ENCODE measurements around the gene CD180.

The CD180 gene

DNA sequence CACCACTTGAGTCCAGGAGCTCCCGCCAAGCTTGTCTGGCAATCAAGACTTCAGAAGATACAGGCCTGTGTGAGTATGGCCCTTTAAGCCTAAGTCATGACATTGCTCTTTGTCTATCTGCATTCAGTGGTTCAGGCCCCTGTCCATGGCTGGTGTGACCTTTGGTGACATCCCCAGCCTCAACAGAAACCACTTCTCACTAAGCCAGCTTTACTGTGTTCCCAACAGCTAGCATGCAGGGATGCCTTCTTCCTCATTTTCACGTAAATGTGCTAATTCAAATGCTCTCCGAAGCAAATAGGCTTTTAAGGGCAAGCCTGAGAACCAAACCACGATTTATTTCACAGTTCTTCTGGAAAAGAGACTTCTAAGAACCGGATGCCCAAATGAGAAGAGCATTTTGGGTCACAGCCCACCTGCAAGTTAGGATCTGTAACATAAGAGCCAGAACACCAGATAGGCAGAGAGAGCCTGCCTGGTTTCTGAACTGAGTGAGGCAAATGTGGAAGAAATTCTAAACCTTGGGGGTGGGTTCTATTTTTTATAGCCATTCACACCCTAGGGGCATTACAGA is 14.9 kb downstream of the CD180 start:
- peaks cover 56% of the 10 kb centered on the region for H3K79me2 ChIP-seq (ENCODE audit: control insufficient read depth, low read length)

DNA sequence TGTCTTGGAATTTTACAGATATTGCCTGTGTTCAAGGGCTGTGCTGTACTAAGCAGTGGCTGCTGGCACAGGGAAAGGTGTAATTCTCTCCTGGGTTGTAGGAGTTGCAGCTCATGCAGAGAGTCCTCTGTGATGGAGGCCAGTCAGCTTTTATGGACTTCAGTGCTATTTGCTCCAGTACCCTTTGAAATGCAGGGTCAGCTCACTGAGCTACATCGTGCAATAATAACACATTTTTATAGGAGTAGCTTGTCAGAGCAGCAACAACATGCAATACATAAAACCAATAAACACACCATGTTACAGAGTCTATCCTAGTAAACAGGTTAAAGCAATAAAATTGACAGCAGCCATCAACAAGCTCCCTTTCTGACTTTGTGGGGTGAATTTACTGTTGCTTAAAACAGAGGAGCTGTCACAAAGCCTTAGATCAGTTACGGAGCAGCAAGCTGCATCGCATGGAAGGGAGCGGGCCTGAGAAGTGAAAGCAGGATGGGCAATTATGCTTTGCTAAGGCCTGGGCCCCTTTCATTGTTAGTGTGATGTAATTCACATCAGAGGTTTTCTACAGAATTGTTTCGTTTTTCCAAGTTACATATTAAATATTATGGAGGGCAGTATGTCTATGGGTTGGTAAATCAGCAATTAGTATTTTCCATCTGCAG is 16.8 kb downstream of the CD180 start:
- Histone ChIP-seq H3K4me1 (ENCODE audit: control insufficient read depth, low read length) (peaks cover 8% of the 10 kb centered on the region; the same call in 1 of the 2 replicates), H3K36me3 (ENCODE audit: control insufficient read depth, low read length) (peaks cover 74% of the 10 kb centered on the region), H3K27ac (ENCODE audit: low read depth, low read length) (no peak overlapping the region), H3F3A (ENCODE audit: control insufficient read depth, insufficient read depth) (0 out of 2 replicates have a peak, but pooled peaks cover 3% of the 10 kb centered on the region), H3K4me3 (ENCODE audit: low read length) (no peak overlapping the region), H3K4me2 (ENCODE audit: low read length) (no peak overlapping the region), H3K9me2 (replicated peaks; ENCODE audit: control insufficient read depth, low read length) (no peaks in the 10 kb centered on the region), H3K9me3 (ENCODE audit: control insufficient read depth, insufficient read depth, low read length) (peaks cover 29% of the 10 kb centered on the region), H3K27me3 (ENCODE audit: control insufficient read depth, low read length) (no peaks in the 10 kb centered on the region), H4K20me1 (ENCODE audit: control insufficient read depth, insufficient read depth, low read depth, low read length) (no peaks in the 10 kb centered on the region), H3K79me2 (ENCODE audit: control insufficient read depth, low read length) (peaks cover 37% of the 10 kb centered on the region)
- TF ChIP-seq, protein P1, sequence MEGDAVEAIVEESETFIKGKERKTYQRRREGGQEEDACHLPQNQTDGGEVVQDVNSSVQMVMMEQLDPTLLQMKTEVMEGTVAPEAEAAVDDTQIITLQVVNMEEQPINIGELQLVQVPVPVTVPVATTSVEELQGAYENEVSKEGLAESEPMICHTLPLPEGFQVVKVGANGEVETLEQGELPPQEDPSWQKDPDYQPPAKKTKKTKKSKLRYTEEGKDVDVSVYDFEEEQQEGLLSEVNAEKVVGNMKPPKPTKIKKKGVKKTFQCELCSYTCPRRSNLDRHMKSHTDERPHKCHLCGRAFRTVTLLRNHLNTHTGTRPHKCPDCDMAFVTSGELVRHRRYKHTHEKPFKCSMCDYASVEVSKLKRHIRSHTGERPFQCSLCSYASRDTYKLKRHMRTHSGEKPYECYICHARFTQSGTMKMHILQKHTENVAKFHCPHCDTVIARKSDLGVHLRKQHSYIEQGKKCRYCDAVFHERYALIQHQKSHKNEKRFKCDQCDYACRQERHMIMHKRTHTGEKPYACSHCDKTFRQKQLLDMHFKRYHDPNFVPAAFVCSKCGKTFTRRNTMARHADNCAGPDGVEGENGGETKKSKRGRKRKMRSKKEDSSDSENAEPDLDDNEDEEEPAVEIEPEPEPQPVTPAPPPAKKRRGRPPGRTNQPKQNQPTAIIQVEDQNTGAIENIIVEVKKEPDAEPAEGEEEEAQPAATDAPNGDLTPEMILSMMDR (IDR thresholded peaks at IDR 0.05; ENCODE audit: low read depth, low read length, poor library complexity, severe bottlenecking): no peak
- TF ChIP-seq EZH2phosphoT487 (IDR thresholded peaks at IDR 0.05; ENCODE audit: borderline replicate concordance, low read length): no peak

More for the DNA sequence above, 14.9 kb downstream of the CD180 start:
- no peak overlapping the region for H3K4me2 ChIP-seq (ENCODE audit: low read length)
- peaks cover 27% of the 10 kb centered on the region for H3K9me3 ChIP-seq (ENCODE audit: control insufficient read depth, insufficient read depth, low read length)
- TF ChIP-seq, protein P1 (IDR thresholded peaks at IDR 0.05; ENCODE audit: low read depth, low read length, poor library complexity, severe bottlenecking): no peak
- no peak for TF ChIP-seq EZH2phosphoT487 (IDR thresholded peaks at IDR 0.05; ENCODE audit: borderline replicate concordance, low read length)
- H3K4me1 ChIP-seq (ENCODE audit: control insufficient read depth, low read length): peaks cover 11% of the 10 kb centered on the region
- H3K27me3 ChIP-seq (ENCODE audit: control insufficient read depth, low read length): no peaks in the 10 kb centered on the region
- no peak overlapping the region for H3K4me3 ChIP-seq (ENCODE audit: low read length)
- H3K9me2 ChIP-seq (replicated peaks; ENCODE audit: control insufficient read depth, low read length): no peaks in the 10 kb centered on the region
- no peak overlapping the region for H3K27ac ChIP-seq (ENCODE audit: low read depth, low read length)
- H4K20me1 ChIP-seq (ENCODE audit: control insufficient read depth, insufficient read depth, low read depth, low read length): no peaks in the 10 kb centered on the region
- H3K36me3 ChIP-seq (ENCODE audit: control insufficient read depth, low read length): peaks cover 91% of the 10 kb centered on the region
- 0 out of 2 replicates have a peak, but pooled peaks cover 3% of the 10 kb centered on the region for H3F3A ChIP-seq (ENCODE audit: control insufficient read depth, insufficient read depth)

DNA sequence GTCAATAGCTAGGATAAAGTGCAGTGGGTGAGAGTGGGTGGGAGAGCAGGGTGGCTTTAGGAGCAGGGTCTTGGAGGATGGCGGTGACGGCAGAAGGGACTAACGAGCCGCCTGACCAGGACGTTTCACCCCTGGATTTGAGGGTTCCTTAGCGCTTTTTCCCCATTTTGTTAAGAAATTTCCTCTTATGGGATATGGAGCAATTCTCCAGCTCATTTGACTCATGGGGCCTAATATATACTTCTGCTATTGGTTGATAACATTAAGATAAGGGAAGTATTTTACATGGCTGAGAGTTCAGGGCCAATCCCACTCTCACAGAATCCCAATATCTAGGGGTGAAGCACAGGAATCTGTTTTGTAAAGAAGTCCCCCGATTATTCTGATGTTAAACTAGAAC is 17.6 kb downstream of the CD180 start:
- Histone ChIP-seq H3K4me1 (ENCODE audit: control insufficient read depth, low read length) (peaks cover 8% of the 10 kb centered on the region; the same call in 1 of the 2 replicates), H3K4me2 (ENCODE audit: low read length) (no peak overlapping the region), H3F3A (ENCODE audit: control insufficient read depth, insufficient read depth) (0 out of 2 replicates have a peak, but pooled peaks cover 3% of the 10 kb centered on the region), H4K20me1 (ENCODE audit: control insufficient read depth, insufficient read depth, low read depth, low read length) (no peaks in the 10 kb centered on the region), H3K79me2 (ENCODE audit: control insufficient read depth, low read length) (peaks cover 30% of the 10 kb centered on the region), H3K36me3 (ENCODE audit: control insufficient read depth, low read length) (peaks cover 67% of the 10 kb centered on the region), H3K27ac (ENCODE audit: low read depth, low read length) (no peak overlapping the region), H3K27me3 (ENCODE audit: control insufficient read depth, low read length) (no peaks in the 10 kb centered on the region), H3K9me2 (replicated peaks; ENCODE audit: control insufficient read depth, low read length) (no peaks in the 10 kb centered on the region), H3K9me3 (ENCODE audit: control insufficient read depth, insufficient read depth, low read length) (peaks cover 29% of the 10 kb centered on the region), H3K4me3 (ENCODE audit: low read length) (no peak overlapping the region)
- TF ChIP-seq, protein P1 (IDR thresholded peaks at IDR 0.05; ENCODE audit: low read depth, low read length, poor library complexity, severe bottlenecking): no peak
- no peak for TF ChIP-seq EZH2phosphoT487 (IDR thresholded peaks at IDR 0.05; ENCODE audit: borderline replicate concordance, low read length)

Measured in DOHH2 (cell line).